H1 (cell line): Measurements from ENCODE around the gene IKZF3. TPM values are rescaled to one million over a fixed set of nuclear protein-coding genes. Genes with fewer than 3 reads are reported as not detected.

Source experiments
- polyA plus RNA-seq, 7 experiments: library from polyadenylated mRNA; depleted of rRNA in 3 of 7; stranded (reverse) in 5 of 7; unstranded in 2 of 7; fragments of >200 nt in 5 of 7; fragments of 200-250 nt in 2 of 7; gene quantifications; 1 replicate in 5 of 7; 2 replicates in 1 of 7; 4 replicates in 1 of 7; pipeline versions ENCODE4 v1.2.1 to v1.2.3, GENCODE V29; 2011 to 2013; ENCODE audit warnings: missing spikeins in 2 of 7, mixed read lengths in 2 of 7
- total RNA-seq: library from RNA; stranded (reverse); fragmentation: NEBNext Ultra II Directional; extraction: Animal tissue kit (Norgen Biotek cat#: 25700); gene quantifications from 2 replicates; pipeline ENCODE4 v1.2.1, GENCODE V29; 2021
- TF ChIP-seq, protein P1 (sequence below): fragments of 300-600 bp; sonication (generic); IDR thresholded peaks from 2 replicates; pipeline ENCODE4 v1.7.1; 2012; ENCODE audit warnings: low read length, moderate library complexity, mild to moderate bottlenecking, inconsistent platforms; ENCODE audit not compliant: insufficient replicate concordance

IKZF3 gene
- total and polyA plus RNA-seq, 2 of the 8 experiments (the other 6 are each of a cell fraction or from before 2014, with no cell fraction given): 0.23 to 0.56 TPM

GRCh38 chr17:39737760-39738567 lies 126.1 kb downstream of the IKZF3 start, which contains the start of gene GRB7 (continued):
- TF ChIP-seq, protein P1, sequence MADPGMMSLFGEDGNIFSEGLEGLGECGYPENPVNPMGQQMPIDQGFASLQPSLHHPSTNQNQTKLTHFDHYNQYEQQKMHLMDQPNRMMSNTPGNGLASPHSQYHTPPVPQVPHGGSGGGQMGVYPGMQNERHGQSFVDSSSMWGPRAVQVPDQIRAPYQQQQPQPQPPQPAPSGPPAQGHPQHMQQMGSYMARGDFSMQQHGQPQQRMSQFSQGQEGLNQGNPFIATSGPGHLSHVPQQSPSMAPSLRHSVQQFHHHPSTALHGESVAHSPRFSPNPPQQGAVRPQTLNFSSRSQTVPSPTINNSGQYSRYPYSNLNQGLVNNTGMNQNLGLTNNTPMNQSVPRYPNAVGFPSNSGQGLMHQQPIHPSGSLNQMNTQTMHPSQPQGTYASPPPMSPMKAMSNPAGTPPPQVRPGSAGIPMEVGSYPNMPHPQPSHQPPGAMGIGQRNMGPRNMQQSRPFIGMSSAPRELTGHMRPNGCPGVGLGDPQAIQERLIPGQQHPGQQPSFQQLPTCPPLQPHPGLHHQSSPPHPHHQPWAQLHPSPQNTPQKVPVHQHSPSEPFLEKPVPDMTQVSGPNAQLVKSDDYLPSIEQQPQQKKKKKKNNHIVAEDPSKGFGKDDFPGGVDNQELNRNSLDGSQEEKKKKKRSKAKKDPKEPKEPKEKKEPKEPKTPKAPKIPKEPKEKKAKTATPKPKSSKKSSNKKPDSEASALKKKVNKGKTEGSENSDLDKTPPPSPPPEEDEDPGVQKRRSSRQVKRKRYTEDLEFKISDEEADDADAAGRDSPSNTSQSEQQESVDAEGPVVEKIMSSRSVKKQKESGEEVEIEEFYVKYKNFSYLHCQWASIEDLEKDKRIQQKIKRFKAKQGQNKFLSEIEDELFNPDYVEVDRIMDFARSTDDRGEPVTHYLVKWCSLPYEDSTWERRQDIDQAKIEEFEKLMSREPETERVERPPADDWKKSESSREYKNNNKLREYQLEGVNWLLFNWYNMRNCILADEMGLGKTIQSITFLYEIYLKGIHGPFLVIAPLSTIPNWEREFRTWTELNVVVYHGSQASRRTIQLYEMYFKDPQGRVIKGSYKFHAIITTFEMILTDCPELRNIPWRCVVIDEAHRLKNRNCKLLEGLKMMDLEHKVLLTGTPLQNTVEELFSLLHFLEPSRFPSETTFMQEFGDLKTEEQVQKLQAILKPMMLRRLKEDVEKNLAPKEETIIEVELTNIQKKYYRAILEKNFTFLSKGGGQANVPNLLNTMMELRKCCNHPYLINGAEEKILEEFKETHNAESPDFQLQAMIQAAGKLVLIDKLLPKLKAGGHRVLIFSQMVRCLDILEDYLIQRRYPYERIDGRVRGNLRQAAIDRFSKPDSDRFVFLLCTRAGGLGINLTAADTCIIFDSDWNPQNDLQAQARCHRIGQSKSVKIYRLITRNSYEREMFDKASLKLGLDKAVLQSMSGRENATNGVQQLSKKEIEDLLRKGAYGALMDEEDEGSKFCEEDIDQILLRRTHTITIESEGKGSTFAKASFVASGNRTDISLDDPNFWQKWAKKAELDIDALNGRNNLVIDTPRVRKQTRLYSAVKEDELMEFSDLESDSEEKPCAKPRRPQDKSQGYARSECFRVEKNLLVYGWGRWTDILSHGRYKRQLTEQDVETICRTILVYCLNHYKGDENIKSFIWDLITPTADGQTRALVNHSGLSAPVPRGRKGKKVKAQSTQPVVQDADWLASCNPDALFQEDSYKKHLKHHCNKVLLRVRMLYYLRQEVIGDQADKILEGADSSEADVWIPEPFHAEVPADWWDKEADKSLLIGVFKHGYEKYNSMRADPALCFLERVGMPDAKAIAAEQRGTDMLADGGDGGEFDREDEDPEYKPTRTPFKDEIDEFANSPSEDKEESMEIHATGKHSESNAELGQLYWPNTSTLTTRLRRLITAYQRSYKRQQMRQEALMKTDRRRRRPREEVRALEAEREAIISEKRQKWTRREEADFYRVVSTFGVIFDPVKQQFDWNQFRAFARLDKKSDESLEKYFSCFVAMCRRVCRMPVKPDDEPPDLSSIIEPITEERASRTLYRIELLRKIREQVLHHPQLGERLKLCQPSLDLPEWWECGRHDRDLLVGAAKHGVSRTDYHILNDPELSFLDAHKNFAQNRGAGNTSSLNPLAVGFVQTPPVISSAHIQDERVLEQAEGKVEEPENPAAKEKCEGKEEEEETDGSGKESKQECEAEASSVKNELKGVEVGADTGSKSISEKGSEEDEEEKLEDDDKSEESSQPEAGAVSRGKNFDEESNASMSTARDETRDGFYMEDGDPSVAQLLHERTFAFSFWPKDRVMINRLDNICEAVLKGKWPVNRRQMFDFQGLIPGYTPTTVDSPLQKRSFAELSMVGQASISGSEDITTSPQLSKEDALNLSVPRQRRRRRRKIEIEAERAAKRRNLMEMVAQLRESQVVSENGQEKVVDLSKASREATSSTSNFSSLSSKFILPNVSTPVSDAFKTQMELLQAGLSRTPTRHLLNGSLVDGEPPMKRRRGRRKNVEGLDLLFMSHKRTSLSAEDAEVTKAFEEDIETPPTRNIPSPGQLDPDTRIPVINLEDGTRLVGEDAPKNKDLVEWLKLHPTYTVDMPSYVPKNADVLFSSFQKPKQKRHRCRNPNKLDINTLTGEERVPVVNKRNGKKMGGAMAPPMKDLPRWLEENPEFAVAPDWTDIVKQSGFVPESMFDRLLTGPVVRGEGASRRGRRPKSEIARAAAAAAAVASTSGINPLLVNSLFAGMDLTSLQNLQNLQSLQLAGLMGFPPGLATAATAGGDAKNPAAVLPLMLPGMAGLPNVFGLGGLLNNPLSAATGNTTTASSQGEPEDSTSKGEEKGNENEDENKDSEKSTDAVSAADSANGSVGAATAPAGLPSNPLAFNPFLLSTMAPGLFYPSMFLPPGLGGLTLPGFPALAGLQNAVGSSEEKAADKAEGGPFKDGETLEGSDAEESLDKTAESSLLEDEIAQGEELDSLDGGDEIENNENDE: no peak
